Central memory CD8-positive, alpha-beta T cell (primary cell): ENCODE data around the gene CCNT2.

Experiments used
- ATAC-seq: fragments of 150-1000 bp; cut with Tn5 transposase; replicated peaks from 2 replicates; pipeline ENCODE4 v1.10.0; 2022; ENCODE audit warnings: mild to moderate bottlenecking, moderate FRiP score, moderate number of reproducible peaks; ENCODE audit not compliant: poor library complexity, severe bottlenecking; ENCODE audit errors: extremely low read depth
- DNase-seq, 2 donors: peaks; one replicate each; pipeline ENCODE4 v3.0.0; 2021; ENCODE audit warnings: low spot score in 2 of 2
- H3K27ac Mint-ChIP-seq: one replicate; pipeline ENCODE4 v1.8.0; 2022; ENCODE audit warnings: low read depth, mild to moderate bottlenecking, moderate library complexity, mixed read lengths
- H3K27me3 Mint-ChIP-seq: one replicate; pipeline ENCODE4 v1.8.0; 2022; ENCODE audit warnings: mixed read lengths
- H3K36me3 Mint-ChIP-seq: one replicate; pipeline ENCODE4 v1.8.0; 2022; ENCODE audit warnings: mild to moderate bottlenecking, moderate library complexity, mixed read lengths; ENCODE audit not compliant: insufficient read depth
- H3K4me1 Mint-ChIP-seq: one replicate; pipeline ENCODE4 v1.8.0; 2022; ENCODE audit warnings: mixed read lengths
- H3K4me3 Mint-ChIP-seq: one replicate; pipeline ENCODE4 v1.8.0; 2022; ENCODE audit warnings: mild to moderate bottlenecking, moderate library complexity, mixed read lengths
- H3K9me3 Mint-ChIP-seq: one replicate; pipeline ENCODE4 v1.8.0; 2022; ENCODE audit warnings: mixed read lengths

Gene CCNT2

DNA sequence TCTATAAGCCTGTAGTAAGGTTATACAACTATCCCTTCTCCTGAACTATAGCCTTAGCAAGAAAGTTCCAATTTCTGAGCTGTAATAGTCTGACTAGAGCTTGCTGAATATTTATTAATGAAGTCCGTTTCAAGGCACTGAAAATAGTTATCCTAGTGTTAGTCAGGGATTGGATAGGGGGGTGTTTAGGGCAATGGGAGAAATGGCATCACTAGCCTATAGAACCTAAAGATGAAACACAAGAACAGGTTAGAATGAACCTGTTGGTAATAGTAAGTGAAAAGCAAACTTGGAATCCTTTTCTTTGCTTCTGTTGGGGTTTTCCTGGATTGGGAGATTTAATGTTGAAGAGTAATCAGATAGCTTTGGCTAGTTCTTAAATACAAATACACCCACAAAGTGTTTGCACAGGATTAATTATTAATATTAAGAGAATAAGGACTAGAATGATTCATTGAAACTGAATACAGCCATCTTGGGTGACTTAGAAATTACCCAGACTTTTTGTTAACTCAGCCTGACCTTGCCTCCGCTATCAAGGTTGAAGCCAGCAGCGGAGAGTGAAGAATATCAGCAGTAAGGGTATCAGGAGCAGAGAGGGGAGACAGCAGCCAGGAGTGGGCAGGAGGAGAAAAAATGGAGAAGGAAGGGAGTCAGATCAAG lies 14.4 kb downstream of the CCNT2 start:
- ATAC-seq = no peak
- H3K36me3 Mint-ChIP-seq = peaks cover 28% of the 10 kb centered on the region
- H3K9me3 Mint-ChIP-seq = no peaks in the 10 kb centered on the region
- H3K27ac Mint-ChIP-seq = peak overlapping the region; percentile 59
- H3K27me3 Mint-ChIP-seq = no peaks in the 10 kb centered on the region
- peaks cover 69% of the 10 kb centered on the region for H3K4me1 Mint-ChIP-seq
- no peak overlapping the region for H3K4me3 Mint-ChIP-seq
- no peak for DNase-seq

GRCh38 chr2:134933732-134934131 lies 15.1 kb downstream of the CCNT2 start:
- no peaks in the 10 kb centered on the region for H3K9me3 Mint-ChIP-seq
- H3K4me3 Mint-ChIP-seq = no peak overlapping the region
- no peak for ATAC-seq
- no peak for DNase-seq
- no peak overlapping the region for H3K27ac Mint-ChIP-seq
- peaks cover 64% of the 10 kb centered on the region for H3K4me1 Mint-ChIP-seq
- H3K27me3 Mint-ChIP-seq = no peaks in the 10 kb centered on the region
- peaks cover 29% of the 10 kb centered on the region for H3K36me3 Mint-ChIP-seq

DNA sequence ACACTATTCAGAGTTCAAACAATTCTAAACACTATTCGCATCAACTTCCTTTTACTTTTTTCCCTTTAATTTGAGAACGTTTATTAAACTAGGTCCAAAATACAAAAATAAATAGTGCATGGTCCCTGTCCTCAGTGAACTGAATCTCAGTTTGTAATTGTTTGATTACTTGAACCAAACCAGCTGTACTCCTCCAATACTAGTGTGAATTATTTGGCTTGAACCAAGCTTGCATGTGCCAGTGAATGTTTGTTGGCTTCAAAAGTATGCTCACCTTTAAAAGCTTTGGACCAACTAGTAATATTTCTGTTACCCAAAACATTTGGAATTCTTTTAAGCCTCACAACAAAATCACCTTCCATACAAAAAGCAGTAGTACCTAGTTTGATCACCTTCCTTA lies 15.5 kb downstream of the CCNT2 start:
- ATAC-seq (no peak), DNase-seq (no peak)
- Mint-ChIP-seq H3K4me1 (peaks cover 62% of the 10 kb centered on the region), H3K27me3 (no peaks in the 10 kb centered on the region), H3K4me3 (no peak overlapping the region), H3K36me3 (peaks cover 31% of the 10 kb centered on the region), H3K27ac (peak overlapping the region; percentile 20), H3K9me3 (no peaks in the 10 kb centered on the region)

GRCh38 chr2:134934641-134935040 lies 16.0 kb downstream of the CCNT2 start:
- H3K9me3 Mint-ChIP-seq = no peaks in the 10 kb centered on the region
- no peak overlapping the region for H3K4me3 Mint-ChIP-seq
- DNase-seq (no peak), ATAC-seq (no peak)
- peak overlapping the region; percentile 20 for H3K27ac Mint-ChIP-seq
- peaks cover 57% of the 10 kb centered on the region for H3K4me1 Mint-ChIP-seq
- no peaks in the 10 kb centered on the region for H3K27me3 Mint-ChIP-seq
- H3K36me3 Mint-ChIP-seq = peaks cover 35% of the 10 kb centered on the region

DNA sequence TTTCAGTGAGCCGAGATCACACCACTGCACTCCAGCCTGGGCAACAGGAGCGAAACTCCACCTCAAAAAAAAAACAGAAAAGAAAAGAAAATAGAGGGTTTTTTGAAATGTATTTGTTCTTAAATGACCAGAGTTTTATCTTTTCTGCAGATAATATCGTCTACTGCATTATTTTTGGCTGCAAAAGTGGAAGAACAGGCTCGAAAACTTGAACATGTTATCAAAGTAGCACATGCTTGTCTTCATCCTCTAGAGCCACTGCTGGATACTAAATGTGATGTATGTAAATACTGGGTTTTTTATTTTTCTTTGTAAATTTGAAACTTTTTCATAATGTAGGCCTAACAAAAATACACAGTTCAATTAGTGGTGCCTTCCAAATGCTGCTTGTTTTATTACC lies 18.1 kb downstream of the CCNT2 start:
- peaks cover 44% of the 10 kb centered on the region for H3K36me3 Mint-ChIP-seq
- DNase-seq = no peak
- H3K9me3 Mint-ChIP-seq = no peaks in the 10 kb centered on the region
- H3K27me3 Mint-ChIP-seq = no peaks in the 10 kb centered on the region
- no peak for ATAC-seq
- H3K27ac Mint-ChIP-seq = no peak overlapping the region
- H3K4me1 Mint-ChIP-seq = peaks cover 40% of the 10 kb centered on the region
- no peak overlapping the region for H3K4me3 Mint-ChIP-seq

GRCh38 chr2:134943540-134943939 lies 24.9 kb downstream of the CCNT2 start:
- Mint-ChIP-seq H3K9me3 (no peaks in the 10 kb centered on the region), H3K27ac (no peak overlapping the region), H3K27me3 (no peaks in the 10 kb centered on the region), H3K4me1 (peaks cover 10% of the 10 kb centered on the region), H3K4me3 (no peak overlapping the region), H3K36me3 (peaks cover 48% of the 10 kb centered on the region)
- DNase-seq (no peak), ATAC-seq (no peak)

DNA sequence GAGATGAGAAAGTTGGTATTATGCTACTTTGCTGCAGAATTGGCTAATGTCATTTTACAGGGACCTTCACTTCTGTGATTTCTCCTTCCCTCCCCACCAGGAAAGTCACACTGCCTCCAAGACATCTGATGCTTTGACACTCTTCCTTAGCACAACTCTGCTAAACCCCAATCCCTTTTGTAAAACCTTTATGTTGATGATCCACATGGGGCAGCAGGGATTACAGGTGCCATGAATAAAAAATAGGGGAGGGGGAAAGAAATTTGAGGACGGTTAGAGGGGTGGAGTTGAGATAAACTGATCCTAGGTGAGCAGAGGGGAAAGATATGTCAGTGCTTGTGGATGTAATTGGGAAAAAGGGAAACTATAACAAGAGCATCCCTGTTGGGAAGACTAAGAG lies 26.4 kb downstream of the CCNT2 start:
- DNase-seq = no peak
- H3K4me3 Mint-ChIP-seq = no peak overlapping the region
- no peaks in the 10 kb centered on the region for H3K27me3 Mint-ChIP-seq
- H3K27ac Mint-ChIP-seq = peak overlapping the region; percentile 3
- H3K36me3 Mint-ChIP-seq = peaks cover 44% of the 10 kb centered on the region
- H3K9me3 Mint-ChIP-seq = no peaks in the 10 kb centered on the region
- no peak for ATAC-seq
- peaks cover 12% of the 10 kb centered on the region for H3K4me1 Mint-ChIP-seq

GRCh38 chr2:134946073-134946472 lies 27.5 kb downstream of the CCNT2 start:
- H3K27ac Mint-ChIP-seq = no peak overlapping the region
- no peaks in the 10 kb centered on the region for H3K9me3 Mint-ChIP-seq
- H3K36me3 Mint-ChIP-seq = peaks cover 41% of the 10 kb centered on the region
- ATAC-seq (no peak), DNase-seq (no peak)
- H3K4me3 Mint-ChIP-seq = no peak overlapping the region
- H3K4me1 Mint-ChIP-seq = peaks cover 16% of the 10 kb centered on the region
- no peaks in the 10 kb centered on the region for H3K27me3 Mint-ChIP-seq

- ATAC-seq (no peak), DNase-seq (no peak)
- Mint-ChIP-seq H3K27me3 (no peaks in the 10 kb centered on the region), H3K9me3 (no peaks in the 10 kb centered on the region), H3K4me1 (peaks cover 21% of the 10 kb centered on the region), H3K27ac (peak overlapping the region; percentile 49), H3K36me3 (peaks cover 62% of the 10 kb centered on the region), H3K4me3 (no peak overlapping the region)
These were observed 31.5 kb downstream of the CCNT2 start for GRCh38 chr2:134949981-134950708.

DNA sequence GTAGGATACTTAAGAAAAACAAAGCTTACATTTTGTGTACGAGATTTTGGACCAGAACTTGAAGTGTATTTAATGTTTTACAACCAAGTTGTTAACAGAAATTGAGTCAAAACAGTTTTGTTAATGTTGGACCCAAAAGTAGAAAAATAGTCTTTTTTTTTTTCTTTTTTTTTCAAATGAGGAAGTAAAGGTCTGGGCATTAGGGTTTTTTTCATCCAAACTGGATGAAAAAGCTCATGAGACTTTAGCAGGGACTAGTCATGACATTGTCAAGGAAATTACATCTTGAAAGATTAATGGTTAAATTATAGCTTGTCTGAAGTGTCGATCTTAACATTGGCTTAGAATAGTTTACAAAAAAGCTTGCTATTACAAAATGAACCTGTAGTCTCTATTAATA lies 32.3 kb downstream of the CCNT2 start:
- no peak overlapping the region for H3K4me3 Mint-ChIP-seq
- H3K36me3 Mint-ChIP-seq = peaks cover 60% of the 10 kb centered on the region
- no peaks in the 10 kb centered on the region for H3K27me3 Mint-ChIP-seq
- no peaks in the 10 kb centered on the region for H3K9me3 Mint-ChIP-seq
- no peak for DNase-seq
- no peak overlapping the region for H3K27ac Mint-ChIP-seq
- ATAC-seq = no peak
- H3K4me1 Mint-ChIP-seq = peaks cover 15% of the 10 kb centered on the region

DNA sequence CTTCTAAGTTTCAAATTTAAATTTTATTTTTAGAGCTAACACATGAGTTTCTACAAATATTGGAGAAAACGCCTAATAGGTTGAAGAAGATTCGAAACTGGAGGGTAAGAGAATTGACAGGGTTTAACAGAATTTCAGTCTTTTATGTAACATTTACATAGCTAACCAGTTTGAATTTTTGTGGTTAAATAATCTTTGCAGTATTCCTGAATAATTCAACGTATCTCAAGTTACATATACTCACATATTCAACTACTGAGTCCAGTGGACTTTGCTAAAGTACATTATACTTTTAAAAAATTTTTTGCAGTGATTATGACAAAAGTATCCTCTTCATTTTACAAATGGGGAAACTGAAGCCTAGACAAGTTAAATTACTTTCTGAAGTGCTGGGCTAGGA lies 34.0 kb downstream of the CCNT2 start:
- peaks cover 11% of the 10 kb centered on the region for H3K4me1 Mint-ChIP-seq
- no peaks in the 10 kb centered on the region for H3K9me3 Mint-ChIP-seq
- H3K27ac Mint-ChIP-seq = no peak overlapping the region
- H3K36me3 Mint-ChIP-seq = peaks cover 59% of the 10 kb centered on the region
- no peak overlapping the region for H3K4me3 Mint-ChIP-seq
- H3K27me3 Mint-ChIP-seq = no peaks in the 10 kb centered on the region
- ATAC-seq (no peak), DNase-seq (no peak)

GRCh38 chr2:134954065-134954464 lies 35.4 kb downstream of the CCNT2 start:
- Mint-ChIP-seq H3K36me3 (peaks cover 49% of the 10 kb centered on the region), H3K27me3 (no peaks in the 10 kb centered on the region), H3K4me3 (no peak overlapping the region), H3K9me3 (no peaks in the 10 kb centered on the region), H3K4me1 (peaks cover 11% of the 10 kb centered on the region), H3K27ac (no peak overlapping the region)
- DNase-seq (no peak), ATAC-seq (no peak)

- H3K36me3 Mint-ChIP-seq = peaks cover 46% of the 10 kb centered on the region
- DNase-seq (no peak), ATAC-seq (no peak)
- no peak overlapping the region for H3K4me3 Mint-ChIP-seq
- no peaks in the 10 kb centered on the region for H3K27me3 Mint-ChIP-seq
- no peaks in the 10 kb centered on the region for H3K9me3 Mint-ChIP-seq
- H3K4me1 Mint-ChIP-seq = peaks cover 5% of the 10 kb centered on the region
- no peak overlapping the region for H3K27ac Mint-ChIP-seq
These were observed 37.1 kb downstream of the CCNT2 start for GRCh38 chr2:134955744-134956143.
